GM18951 (cell line): Measurements from ENCODE around the gene ARMH3.

Experiments
- POLR2A ChIP-seq: IDR thresholded peaks from 4 replicates; pipeline ENCODE4 v1.6.1; 2011; ENCODE audit warnings: mild to moderate bottlenecking; ENCODE audit not compliant: insufficient read length, insufficient read depth; ENCODE audit errors: extremely low read depth
- in situ Hi-C: fragments of 300-500 bp; cut with MboI; formaldehyde crosslinking; loops from one replicate; pipeline ENCODE4 v1.12.0; 2022; ENCODE audit warnings: low sequenced_read_pairs, mixed read lengths, inconsistent platforms; ENCODE audit not compliant: unreplicated experiment

The ARMH3 gene, protein sequence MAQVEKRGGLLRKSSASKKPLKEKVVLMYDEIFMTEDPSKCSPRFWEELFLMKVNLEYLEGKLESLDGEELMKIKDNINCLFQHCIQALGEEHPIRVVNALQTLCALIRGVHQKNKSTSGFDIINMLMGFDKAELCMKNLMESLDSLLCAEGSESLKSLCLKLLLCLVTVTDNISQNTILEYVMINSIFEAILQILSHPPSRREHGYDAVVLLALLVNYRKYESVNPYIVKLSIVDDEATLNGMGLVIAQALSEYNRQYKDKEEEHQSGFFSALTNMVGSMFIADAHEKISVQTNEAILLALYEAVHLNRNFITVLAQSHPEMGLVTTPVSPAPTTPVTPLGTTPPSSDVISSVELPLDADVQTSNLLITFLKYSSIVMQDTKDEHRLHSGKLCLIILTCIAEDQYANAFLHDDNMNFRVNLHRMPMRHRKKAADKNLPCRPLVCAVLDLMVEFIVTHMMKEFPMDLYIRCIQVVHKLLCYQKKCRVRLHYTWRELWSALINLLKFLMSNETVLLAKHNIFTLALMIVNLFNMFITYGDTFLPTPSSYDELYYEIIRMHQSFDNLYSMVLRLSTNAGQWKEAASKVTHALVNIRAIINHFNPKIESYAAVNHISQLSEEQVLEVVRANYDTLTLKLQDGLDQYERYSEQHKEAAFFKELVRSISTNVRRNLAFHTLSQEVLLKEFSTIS

DNA sequence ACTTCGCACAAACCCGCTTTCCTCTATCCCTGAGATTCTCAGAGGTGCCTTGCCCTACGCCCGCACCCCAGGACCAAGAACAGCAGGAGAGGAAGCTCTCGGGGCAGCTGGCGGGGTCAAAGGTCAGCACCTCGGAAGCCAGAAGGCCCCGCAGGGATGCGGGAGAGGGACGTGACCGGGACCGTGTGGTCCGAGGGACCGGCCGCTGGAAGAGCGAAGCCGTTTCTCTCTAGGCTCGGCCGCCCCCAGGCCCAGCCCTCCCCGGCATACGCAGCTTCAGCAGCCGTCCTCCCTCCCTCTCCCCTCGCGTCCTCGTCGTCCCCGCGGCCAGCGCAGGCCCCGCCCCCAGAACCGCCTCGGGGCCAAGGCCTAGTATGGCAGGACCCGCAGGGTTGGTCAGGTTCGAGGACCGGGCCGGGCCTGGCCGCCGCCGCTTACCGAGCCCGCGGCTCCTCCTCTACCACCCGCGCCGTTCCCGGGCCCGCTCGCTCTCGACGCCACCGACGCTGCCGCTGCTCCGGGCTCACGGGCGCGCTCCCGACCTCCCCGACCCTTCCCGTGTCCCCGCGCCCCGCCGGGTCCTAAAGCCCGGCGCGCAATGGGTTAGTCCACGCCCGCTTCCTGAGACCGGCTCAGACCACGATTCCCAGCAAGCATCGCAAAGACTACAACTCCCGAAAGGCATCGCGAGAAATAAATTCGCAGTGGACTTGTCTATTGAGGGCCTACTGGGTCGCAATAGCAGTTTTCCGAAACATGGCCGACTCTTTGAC lies at the start of gene ARMH3:
TSS of gene ARMH3 (minus strand) at position 527 of the 773 bp plus-strand sequence. CDS start 16,059 bp downstream, outside the sequence.
- in situ Hi-C loops, result no loop called here
- TF ChIP-seq POLR2A, result peak; percentile 73

DNA sequence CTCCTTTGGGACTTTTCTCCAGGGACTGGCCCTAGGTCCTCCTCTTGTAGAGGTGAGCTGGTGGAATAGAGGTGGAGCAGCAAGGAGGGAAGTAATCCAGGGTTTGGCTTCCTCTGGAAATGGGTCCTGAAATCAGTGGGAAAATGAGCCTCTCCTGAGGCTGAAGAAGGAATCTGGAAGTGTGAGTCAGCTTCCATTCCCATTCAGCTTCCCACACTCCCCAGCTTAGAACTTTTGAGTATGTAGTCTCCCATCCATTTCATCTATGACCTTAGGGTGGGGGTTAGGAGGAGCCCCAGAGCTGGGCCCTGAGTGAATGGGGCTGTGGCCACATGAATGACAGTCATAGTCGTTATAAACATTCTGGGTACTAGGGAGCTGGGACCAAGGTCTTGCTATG lies 46.4 kb upstream of the ARMH3 start:
- in situ Hi-C loops, result no loop called here
- no peak for TF ChIP-seq POLR2A

DNA sequence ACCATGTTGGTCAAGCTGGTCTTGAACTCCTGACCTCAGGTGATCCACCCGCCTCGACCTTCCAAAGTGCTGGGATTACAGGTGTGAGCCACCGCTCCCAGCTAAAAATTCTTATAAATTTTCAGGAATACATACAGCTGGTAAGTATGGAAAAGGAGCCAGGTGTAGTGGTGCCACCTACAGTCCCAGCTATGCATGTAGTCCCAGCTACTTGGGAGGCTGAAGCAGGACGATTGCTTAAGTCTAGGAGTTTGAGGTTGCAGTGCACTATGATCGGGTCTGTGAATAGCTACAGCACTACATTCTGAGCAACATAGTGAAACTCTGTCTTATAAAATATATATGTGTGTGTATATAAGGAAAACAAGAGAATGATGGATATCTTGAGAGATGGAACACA lies 45.2 kb upstream of the ARMH3 start:
- TF ChIP-seq POLR2A, result no peak
- in situ Hi-C loops, result no loop called here

DNA sequence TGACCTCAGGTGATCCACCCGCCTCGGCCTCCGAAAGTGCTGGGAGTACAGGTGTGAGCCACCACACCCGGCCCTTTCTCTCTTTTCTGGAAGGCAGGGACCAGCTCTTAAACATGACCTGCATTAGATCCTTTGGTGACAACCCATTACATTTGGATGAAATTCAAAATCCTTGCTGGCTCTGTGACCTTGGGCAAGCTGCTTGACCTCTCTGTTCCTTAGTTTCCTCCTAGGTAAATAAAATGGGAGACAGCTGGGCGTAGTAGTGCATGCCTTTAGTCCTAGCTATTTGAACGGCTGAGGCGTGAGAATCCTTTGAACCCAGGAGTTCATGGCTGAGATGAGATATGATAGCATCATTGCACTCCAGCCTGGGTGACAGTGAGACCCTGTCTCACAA lies 40.5 kb upstream of the ARMH3 start:
- in situ Hi-C loops, result loop anchor here (25.0 kb wide), 1 partner anchor 484 kb away; no protein-coding TSS in a partner anchor
- TF ChIP-seq POLR2A, result no peak

DNA sequence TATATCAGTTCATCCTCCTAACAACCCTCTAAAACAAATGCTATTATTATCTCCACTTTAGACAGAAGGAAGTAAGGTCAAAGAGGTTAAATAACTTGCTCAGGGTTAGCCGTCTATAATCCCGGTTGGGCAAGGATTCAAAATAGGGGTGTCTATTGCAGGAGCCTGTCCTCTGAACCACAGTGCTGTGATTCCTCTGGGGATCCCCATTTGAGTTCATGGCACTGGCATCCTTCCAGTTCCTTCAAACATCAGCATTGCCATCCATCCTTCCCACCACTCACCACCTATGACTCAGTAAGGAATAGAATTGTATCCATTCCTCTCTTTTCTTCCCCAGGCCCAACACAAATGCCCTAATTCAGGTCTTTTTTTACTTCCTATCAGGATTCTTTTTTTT lies 34.8 kb upstream of the ARMH3 start:
- no peak for TF ChIP-seq POLR2A
- in situ Hi-C loops, result loop anchor here (25.0 kb wide), 1 partner anchor 478 kb away; no protein-coding TSS in a partner anchor

DNA sequence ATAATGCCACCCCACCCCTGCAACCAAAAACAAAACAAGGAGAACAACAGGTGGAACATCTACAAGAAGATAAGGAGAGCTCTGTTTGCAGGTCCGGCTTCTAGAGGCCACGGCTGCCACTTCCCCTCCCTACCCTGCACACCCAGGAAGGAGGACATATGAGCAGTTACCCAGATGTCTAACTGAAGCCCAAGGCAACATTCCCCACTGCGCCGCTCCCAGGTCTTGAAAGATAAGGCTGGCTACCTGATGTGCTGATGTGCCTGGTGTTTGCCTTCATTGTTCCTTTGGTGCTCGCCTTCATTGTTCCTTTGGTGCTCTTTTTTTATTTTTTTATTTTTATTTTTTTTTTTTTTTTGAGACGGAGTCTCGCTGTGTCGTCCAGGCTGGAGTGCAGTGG lies 30.2 kb upstream of the ARMH3 start:
- in situ Hi-C loops, result loop anchor here (25.0 kb wide), 1 partner anchor 474 kb away; no protein-coding TSS in a partner anchor
- no peak for TF ChIP-seq POLR2A

DNA sequence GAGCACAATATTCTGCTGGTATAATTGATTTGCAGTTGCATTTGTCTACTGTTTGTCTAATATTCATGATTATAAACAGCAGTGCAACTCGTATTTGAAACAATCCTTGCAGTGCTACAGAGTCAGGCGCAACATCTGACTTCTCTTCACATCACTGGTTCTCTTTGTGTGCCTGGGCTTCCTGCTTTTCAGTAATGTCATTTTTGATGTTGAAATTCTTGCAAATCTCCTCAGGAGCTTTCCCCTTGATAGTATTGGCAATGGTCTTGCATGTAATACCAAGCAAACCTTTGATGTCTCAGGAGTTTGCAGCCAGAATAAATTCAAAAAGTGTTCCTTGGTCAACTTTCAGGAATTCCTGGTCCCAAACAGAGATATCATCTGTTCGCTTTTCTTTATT lies 29.4 kb upstream of the ARMH3 start:
- in situ Hi-C loops, result loop anchor here (25.0 kb wide), 1 partner anchor 473 kb away; no protein-coding TSS in a partner anchor
- no peak for TF ChIP-seq POLR2A

DNA sequence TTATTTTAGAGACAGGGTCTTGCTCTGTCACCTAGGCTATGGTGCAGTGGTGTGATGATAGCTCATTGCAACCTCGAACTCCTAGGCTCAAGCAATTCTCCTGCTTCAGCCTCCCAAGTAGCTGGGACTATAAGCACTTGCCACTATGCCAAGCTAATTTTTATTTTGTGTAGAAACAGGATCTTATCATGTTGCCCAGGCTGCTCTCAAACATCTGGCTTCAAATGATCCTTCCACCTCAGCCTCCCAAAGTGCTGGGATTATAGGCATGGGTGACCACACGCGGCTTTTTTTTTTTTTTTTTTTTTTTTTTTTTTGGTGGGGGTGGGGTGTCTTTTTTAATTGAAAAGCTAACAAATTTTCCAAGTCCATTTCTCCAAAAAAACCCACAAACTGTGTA lies 27.6 kb upstream of the ARMH3 start:
- no peak for TF ChIP-seq POLR2A

DNA sequence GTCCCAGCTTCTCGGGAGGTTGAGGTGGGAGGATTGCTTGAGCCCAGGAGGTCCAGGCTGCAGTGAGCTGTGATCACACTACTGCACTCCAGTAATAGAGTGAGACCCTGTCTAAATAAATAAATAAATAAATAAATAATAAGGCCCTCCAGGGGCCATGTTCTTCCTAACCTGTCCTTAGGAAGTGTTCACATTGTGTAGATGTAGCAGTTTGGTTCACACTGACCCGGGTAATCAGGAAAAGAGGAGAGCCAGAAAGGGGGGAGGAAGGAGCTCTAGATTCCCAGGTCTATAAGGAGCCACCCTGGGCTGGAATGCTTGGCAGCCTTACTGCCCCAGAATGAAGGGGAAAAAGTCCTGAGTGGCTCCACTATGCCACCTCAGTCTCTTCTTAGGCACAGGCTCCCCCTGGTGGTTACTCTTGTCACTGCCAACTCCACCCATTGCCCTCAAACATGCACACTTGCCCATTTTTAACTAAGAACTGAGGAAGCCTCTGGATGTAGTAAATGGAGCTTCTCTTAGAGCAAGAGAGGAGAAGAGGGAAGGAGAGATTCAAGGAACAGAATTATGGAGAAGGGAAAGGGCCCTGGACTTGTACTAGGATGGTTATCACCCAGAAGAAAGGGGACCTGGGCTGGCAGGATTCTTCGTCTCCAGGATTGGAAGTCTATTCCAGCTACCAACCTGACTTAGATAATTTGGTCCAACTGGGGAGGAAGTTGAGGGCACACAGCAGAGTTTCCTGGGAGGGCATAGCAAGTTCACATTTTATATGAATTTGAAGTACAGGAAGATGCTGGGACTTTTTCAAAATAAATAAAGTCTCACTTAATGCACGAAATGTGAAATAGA lies 16.9 kb upstream of the ARMH3 start:
- in situ Hi-C loops, result no loop called here
- TF ChIP-seq POLR2A, result no peak

More for the DNA sequence above, 27.6 kb upstream of the ARMH3 start:
- in situ Hi-C loops, result loop anchor here (25.0 kb wide), 1 partner anchor 471 kb away; no protein-coding TSS in a partner anchor

DNA sequence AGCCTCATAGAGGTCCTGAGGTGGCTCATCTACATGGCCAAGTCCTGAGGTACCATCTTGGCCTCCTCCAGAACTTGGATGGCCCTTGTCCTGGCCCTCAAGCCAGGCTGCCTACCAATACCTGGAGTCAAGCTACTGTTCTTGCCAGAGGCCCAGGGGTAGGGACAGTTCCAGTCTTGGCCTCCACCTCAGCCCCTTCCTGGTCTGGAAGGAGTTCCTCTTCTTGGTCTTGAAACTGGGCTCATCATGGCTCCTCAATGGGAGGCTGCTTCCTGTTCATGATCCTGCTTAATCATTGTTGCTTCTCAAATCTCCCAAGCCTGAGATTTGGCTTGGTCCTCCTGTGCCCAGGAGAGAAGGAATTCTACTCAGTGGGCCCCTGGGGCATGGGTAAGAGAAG lies 13.1 kb upstream of the ARMH3 start:
- no peak for TF ChIP-seq POLR2A
- in situ Hi-C loops, result no loop called here

DNA sequence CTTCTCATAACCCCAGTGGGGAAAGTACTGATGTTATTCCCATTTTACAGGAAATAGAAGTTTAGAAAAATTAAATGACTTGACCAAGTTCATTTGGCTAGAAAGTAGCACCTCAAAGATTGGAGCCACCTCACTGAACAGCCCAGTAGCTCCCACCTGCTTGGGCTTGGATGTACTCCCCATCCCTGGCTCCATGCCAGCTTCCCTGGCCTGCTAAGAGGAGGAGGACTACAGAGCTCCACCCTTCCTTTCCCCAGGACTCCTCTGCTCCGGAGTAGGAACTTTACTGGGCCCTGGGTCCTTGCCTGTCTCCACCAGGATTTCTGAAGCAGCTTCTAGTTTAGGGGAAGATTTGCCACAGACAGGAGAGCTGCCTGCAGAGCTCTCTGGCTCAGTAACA lies 12.2 kb upstream of the ARMH3 start:
- no peak for TF ChIP-seq POLR2A
- in situ Hi-C loops, result no loop called here
